Loucy (cell line): Measurements from ENCODE around the gene EML5.

Source experiments
- H2AFZ ChIP-seq: fragments of 200-600 bp; sonication (generic); 2 replicates; pipeline ENCODE4 v1.6.0; 2016; ENCODE audit warnings: antibody characterized with exemption, mild to moderate bottlenecking, low read length, moderate library complexity
- H3F3A ChIP-seq: fragments of 200-600 bp; 2 replicates; pipeline ENCODE4 v1.6.0; 2016; ENCODE audit warnings: antibody characterized with exemption, low read depth, mild to moderate bottlenecking
- H3K27me3 ChIP-seq: fragments of 200-600 bp; sonication (generic); 2 replicates; pipeline ENCODE4 v1.6.1; 2014; ENCODE audit warnings: low read length, mild to moderate bottlenecking; ENCODE audit not compliant: insufficient read depth, poor library complexity, severe bottlenecking
- H3K36me3 ChIP-seq: fragments of 200-600 bp; sonication (generic); 2 replicates; pipeline ENCODE4 v1.6.1; 2016; ENCODE audit warnings: low read length; ENCODE audit not compliant: insufficient read depth
- H3K4me1 ChIP-seq: fragments of 200-600 bp; sonication (generic); 2 replicates; pipeline ENCODE4 v1.5.1; 2014; ENCODE audit warnings: low read length, mild to moderate bottlenecking; ENCODE audit not compliant: insufficient read depth, poor library complexity, severe bottlenecking
- H3K4me2 ChIP-seq: fragments of 200-600 bp; sonication (generic); 2 replicates; pipeline ENCODE4 v1.6.0; 2014; ENCODE audit warnings: antibody characterized with exemption, low read length, low read depth, mild to moderate bottlenecking; ENCODE audit not compliant: poor library complexity, severe bottlenecking
- H3K4me3 ChIP-seq: fragments of 200-600 bp; sonication (generic); 2 replicates; pipeline ENCODE4 v1.5.1; 2014; ENCODE audit warnings: low read length, mild to moderate bottlenecking, mixed read lengths; ENCODE audit not compliant: poor library complexity, severe bottlenecking
- H3K79me2 ChIP-seq: fragments of 200-600 bp; sonication (generic); 2 replicates; pipeline ENCODE4 v1.6.1; 2014; ENCODE audit warnings: low read length; ENCODE audit not compliant: insufficient read depth
- H3K9ac ChIP-seq: fragments of 200-600 bp; sonication (generic); 2 replicates; pipeline ENCODE4 v1.6.0; 2014; ENCODE audit warnings: mild to moderate bottlenecking, low read depth, low read length, moderate library complexity; ENCODE audit not compliant: poor library complexity, severe bottlenecking
- H3K9me2 ChIP-seq: fragments of 200-600 bp; sonication (generic); replicated peaks from 2 replicates; pipeline ENCODE4 v1.6.1; 2016; ENCODE audit warnings: low read depth, low read length, mixed read lengths
- H3K9me3 ChIP-seq: fragments of 200-600 bp; sonication (generic); 2 replicates; pipeline ENCODE4 v1.6.1; 2014; ENCODE audit warnings: mild to moderate bottlenecking, antibody characterized with exemption, low read length, low read depth; ENCODE audit not compliant: insufficient read depth
- H4K20me1 ChIP-seq: fragments of 200-600 bp; sonication (generic); 2 replicates; pipeline ENCODE4 v1.6.0; 2014; ENCODE audit warnings: antibody characterized with exemption, low read length, mild to moderate bottlenecking; ENCODE audit not compliant: insufficient read depth, poor library complexity, severe bottlenecking
- EZH2phosphoT487 ChIP-seq: fragments of 200-600 bp; IDR thresholded peaks from 2 replicates; pipeline ENCODE4 v1.6.1; 2018; ENCODE audit warnings: antibody characterized with exemption, mild to moderate bottlenecking, moderate library complexity, borderline replicate concordance
- TF ChIP-seq, protein P1 (sequence below): fragments of 200-600 bp; sonication (generic); conservative IDR thresholded peaks from 2 replicates; pipeline ENCODE4 v1.5.1; 2014; ENCODE audit warnings: mild to moderate bottlenecking, antibody characterized with exemption, low read length

EML5 gene

DNA sequence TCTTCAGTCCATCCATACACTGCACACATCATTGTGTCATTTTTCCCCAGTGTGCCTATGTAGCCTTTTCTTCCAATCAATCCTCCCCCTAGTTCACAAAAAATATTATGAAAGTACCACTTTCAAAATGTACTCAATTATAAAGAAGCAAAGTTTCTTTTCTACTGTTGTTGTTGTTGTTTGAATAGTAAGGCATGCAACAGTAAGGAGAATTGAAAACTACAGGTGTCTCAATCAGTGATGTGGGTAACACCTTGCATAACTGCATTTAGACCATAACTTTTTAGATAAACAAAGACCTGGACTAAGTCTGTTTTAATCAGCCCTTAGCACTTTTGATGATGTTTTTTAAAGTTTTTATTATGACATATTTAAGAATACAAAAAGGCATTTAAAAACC, 104.4 kb downstream of the EML5 start:
- H3F3A ChIP-seq: no peaks in the 10 kb centered on the region
- no peaks in the 10 kb centered on the region for H3K27me3 ChIP-seq
- H3K36me3 ChIP-seq: no peaks in the 10 kb centered on the region
- H2AFZ ChIP-seq: no peak overlapping the region
- H3K4me2 ChIP-seq: no peak overlapping the region
- H4K20me1 ChIP-seq: no peaks in the 10 kb centered on the region
- no peaks in the 10 kb centered on the region for H3K4me1 ChIP-seq
- H3K79me2 ChIP-seq: no peaks in the 10 kb centered on the region
- TF ChIP-seq EZH2phosphoT487: no peak
- TF ChIP-seq, protein P1, sequence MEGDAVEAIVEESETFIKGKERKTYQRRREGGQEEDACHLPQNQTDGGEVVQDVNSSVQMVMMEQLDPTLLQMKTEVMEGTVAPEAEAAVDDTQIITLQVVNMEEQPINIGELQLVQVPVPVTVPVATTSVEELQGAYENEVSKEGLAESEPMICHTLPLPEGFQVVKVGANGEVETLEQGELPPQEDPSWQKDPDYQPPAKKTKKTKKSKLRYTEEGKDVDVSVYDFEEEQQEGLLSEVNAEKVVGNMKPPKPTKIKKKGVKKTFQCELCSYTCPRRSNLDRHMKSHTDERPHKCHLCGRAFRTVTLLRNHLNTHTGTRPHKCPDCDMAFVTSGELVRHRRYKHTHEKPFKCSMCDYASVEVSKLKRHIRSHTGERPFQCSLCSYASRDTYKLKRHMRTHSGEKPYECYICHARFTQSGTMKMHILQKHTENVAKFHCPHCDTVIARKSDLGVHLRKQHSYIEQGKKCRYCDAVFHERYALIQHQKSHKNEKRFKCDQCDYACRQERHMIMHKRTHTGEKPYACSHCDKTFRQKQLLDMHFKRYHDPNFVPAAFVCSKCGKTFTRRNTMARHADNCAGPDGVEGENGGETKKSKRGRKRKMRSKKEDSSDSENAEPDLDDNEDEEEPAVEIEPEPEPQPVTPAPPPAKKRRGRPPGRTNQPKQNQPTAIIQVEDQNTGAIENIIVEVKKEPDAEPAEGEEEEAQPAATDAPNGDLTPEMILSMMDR: no peak
- H3K9me3 ChIP-seq: no peaks in the 10 kb centered on the region
- H3K9ac ChIP-seq: no peak overlapping the region
- H3K9me2 ChIP-seq: no peaks in the 10 kb centered on the region
- no peak overlapping the region for H3K4me3 ChIP-seq

DNA sequence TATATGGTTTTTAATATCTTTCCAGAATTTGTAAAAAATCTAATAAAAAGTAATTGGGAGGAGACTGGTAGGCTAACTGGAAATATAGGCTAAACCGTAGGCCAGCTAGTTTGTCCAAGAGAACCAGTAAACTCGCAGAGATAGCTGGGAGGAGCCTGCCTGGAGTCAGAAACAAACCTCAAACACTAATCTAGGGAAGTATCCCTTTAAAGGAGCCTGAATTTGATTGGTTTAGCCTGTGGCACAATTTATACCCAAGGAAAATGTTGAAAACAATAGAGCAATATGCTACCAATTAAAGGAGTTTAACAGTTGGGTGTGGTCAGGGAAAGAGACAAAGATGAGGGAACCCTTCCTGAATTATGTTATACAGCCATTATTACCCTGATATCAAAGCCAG, 109.6 kb downstream of the EML5 start:
- Histone ChIP-seq H3K27me3 (no peaks in the 10 kb centered on the region), H3K79me2 (no peaks in the 10 kb centered on the region), H4K20me1 (no peaks in the 10 kb centered on the region), H3K9ac (no peak overlapping the region), H3K9me3 (no peaks in the 10 kb centered on the region), H3K36me3 (no peaks in the 10 kb centered on the region), H3F3A (no peaks in the 10 kb centered on the region), H3K4me1 (no peaks in the 10 kb centered on the region), H3K9me2 (no peaks in the 10 kb centered on the region), H3K4me3 (no peak overlapping the region), H3K4me2 (no peak overlapping the region), H2AFZ (no peak overlapping the region)
- no peak for TF ChIP-seq EZH2phosphoT487
- TF ChIP-seq, protein P1: no peak

- TF ChIP-seq EZH2phosphoT487: no peak
- TF ChIP-seq, protein P1: no peak
- no peaks in the 10 kb centered on the region for H3F3A ChIP-seq
- no peaks in the 10 kb centered on the region for H3K9me3 ChIP-seq
- no peaks in the 10 kb centered on the region for H3K9me2 ChIP-seq
- H3K27me3 ChIP-seq: no peaks in the 10 kb centered on the region
- no peaks in the 10 kb centered on the region for H3K79me2 ChIP-seq
- no peaks in the 10 kb centered on the region for H4K20me1 ChIP-seq
- H3K36me3 ChIP-seq: no peaks in the 10 kb centered on the region
- no peaks in the 10 kb centered on the region for H3K4me1 ChIP-seq
- no peak overlapping the region for H3K9ac ChIP-seq
- H2AFZ ChIP-seq: no peak overlapping the region
- H3K4me3 ChIP-seq: no peak overlapping the region
- H3K4me2 ChIP-seq: no peak overlapping the region
Observed at GRCh38 chr14:88682495-88683114, 110.1 kb downstream of the EML5 start.
